COLO829 (cell line): ENCODE data around the gene NXPH2.

Experiments used
- DNase-seq: peaks from one replicate; pipeline ENCODE4 v3.0.0; 2012; ENCODE audit warnings: low spot score

NXPH2 gene

GRCh38 chr2:138779781-138780445 lies at the start of gene NXPH2:
Gene NXPH2 (minus strand): TSS chr2:138780390. CDS start chr2:138780241, 149 bp downstream.
- no peak for DNase-seq

- DNase-seq = peak; percentile 9
Measured at GRCh38 chr2:138829326-138829919, 49.2 kb upstream of the NXPH2 start.

GRCh38 chr2:138827426-138828054 lies 47.4 kb upstream of the NXPH2 start:
- DNase-seq = peak; percentile 49

- DNase-seq = no peak
Measured at GRCh38 chr2:138823666-138824065, 43.5 kb upstream of the NXPH2 start.

GRCh38 chr2:138819964-138820363 lies 39.8 kb upstream of the NXPH2 start:
- no peak for DNase-seq

GRCh38 chr2:138818556-138818955 lies 38.4 kb upstream of the NXPH2 start:
- no peak for DNase-seq

- no peak for DNase-seq
Measured at GRCh38 chr2:138814123-138814898, 34.1 kb upstream of the NXPH2 start.

GRCh38 chr2:138811431-138811830 lies 31.2 kb upstream of the NXPH2 start:
- DNase-seq = no peak

GRCh38 chr2:138794724-138795123 lies 14.5 kb upstream of the NXPH2 start:
- no peak for DNase-seq

GRCh38 chr2:138787053-138787666 lies 7.0 kb upstream of the NXPH2 start:
- DNase-seq = peak; percentile 10

- no peak for DNase-seq
Measured at GRCh38 chr2:138782383-138782782, 2.2 kb upstream of the NXPH2 start.

GRCh38 chr2:138780908-138781307 lies 718 bp upstream of the NXPH2 start:
- no peak for DNase-seq

GRCh38 chr2:138780446-138780880 lies 273 bp upstream of the NXPH2 start:
- no peak for DNase-seq

GRCh38 chr2:138779406-138779780 lies 797 bp downstream of the NXPH2 start:
- DNase-seq = no peak

GRCh38 chr2:138777996-138778395 lies 2.2 kb downstream of the NXPH2 start:
- DNase-seq = peak; percentile 4

GRCh38 chr2:138775736-138776135 lies 4.5 kb downstream of the NXPH2 start:
- DNase-seq = no peak

- no peak for DNase-seq
Measured at GRCh38 chr2:138771534-138771933, 8.7 kb downstream of the NXPH2 start.

- no peak for DNase-seq
Measured at GRCh38 chr2:138767101-138767500, 13.1 kb downstream of the NXPH2 start.

- no peak for DNase-seq
Measured at GRCh38 chr2:138766464-138766863, 13.7 kb downstream of the NXPH2 start.

- DNase-seq = no peak
Measured at GRCh38 chr2:138763971-138764370, 16.2 kb downstream of the NXPH2 start.

GRCh38 chr2:138762533-138762932 lies 17.7 kb downstream of the NXPH2 start:
- DNase-seq = no peak

- DNase-seq = no peak
Measured at GRCh38 chr2:138760676-138761075, 19.5 kb downstream of the NXPH2 start.
